ENCODE results near the gene TENM4. TPM values are rescaled to one million over a fixed set of nuclear protein-coding genes. Genes with fewer than 3 reads are reported as not detected.
"Not testable (repeated sequence)": the region's sequence is repeated elsewhere in the genome, so short reads cannot be mapped to it uniquely, and the experiment has no call there.

Gene TENM4
- polyA plus RNA-seq, 5 donors: 3.1 to 6.2 (median 3.7) TPM

DNA sequence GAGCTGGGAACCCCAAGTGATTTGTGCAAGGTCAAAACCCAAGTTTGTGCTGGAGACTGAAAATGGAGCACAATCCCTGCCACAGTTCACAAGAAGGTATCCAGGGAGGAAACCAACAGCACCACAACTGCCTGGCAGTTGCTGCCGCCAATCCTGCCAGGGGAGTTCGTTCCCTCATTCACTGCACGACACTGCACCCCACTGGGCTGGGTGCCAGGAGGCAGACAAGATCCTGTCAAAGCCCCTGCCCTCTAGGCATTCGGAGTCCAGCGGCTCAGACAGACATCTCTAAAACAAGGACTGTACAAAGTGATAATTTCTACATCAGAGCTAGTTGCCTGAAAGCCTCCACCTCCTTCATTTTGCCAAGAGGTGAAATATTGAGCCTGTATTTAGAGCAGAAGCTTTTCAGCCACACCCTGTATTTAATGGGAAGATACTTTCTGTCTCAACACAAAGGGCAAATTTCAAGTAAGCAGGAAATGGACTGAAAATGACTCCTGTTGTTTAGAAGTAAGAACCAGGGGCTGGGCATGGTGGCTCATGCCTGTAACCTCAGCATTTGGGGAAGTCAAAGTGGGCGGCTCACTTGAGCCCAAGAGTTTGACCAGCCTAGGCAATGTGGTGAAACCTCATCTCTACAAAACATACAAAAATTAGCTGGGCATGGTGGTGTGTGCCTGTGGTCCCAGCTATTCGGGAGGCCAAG, 588.8 kb downstream of the TENM4 start:
- no peak for DNase-seq

DNA sequence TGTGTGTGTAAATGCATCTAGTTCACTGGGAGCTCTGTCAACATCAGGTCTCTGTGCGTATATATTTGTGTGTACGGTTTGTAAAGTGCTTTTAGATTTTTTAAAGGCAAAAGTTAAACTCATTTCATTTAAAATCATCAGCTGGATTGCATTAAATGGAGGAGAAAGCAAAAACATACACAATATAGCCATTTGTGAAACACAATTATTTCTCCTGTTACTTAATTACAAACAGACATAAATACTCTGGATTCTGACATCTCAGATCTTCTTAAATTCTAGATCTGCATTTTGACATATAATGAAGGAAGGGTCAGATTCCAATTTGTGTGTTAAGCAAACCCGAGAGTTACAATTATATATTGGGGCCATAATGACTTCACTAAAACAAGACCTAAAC, 590.8 kb downstream of the TENM4 start:
- no peak for DNase-seq

DNA sequence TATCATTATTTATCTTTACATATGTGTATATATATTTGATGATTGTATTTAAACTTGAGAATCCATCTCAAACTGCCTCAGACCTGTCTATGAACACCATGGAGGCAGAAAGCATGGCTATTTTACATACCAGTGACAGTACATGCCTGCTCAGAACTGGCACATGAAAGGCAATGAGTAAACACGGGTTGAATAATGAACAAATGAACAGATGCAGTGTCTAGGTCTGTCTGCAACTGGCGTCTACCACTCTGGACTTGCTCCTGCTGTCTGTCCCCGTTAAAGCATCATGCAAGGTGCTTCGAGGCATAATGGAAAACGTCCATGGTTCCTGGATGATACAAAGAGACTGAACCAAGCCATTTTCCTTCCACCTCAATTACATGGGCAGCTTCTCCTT, 594.6 kb downstream of the TENM4 start:
- DNase-seq: no peak

DNA sequence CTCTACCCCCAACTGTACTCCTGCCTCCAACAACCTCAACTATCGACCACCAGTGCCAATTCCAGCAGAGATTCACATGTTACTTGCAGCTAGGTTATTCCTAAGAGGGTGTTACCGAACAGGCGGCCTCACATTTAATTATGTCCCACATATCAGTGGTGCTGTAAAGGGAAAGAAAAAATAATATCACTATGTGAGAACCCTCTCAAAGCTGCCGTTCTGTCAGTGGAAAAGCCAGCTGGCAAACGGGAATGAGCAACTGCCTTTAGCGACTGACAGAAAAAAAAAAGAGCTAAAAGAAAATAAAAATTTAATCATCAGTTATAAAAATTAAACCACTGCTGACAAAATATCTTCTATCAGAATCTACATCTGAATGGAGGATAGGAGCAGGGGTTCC, 595.3 kb downstream of the TENM4 start:
- DNase-seq: no peak

DNA sequence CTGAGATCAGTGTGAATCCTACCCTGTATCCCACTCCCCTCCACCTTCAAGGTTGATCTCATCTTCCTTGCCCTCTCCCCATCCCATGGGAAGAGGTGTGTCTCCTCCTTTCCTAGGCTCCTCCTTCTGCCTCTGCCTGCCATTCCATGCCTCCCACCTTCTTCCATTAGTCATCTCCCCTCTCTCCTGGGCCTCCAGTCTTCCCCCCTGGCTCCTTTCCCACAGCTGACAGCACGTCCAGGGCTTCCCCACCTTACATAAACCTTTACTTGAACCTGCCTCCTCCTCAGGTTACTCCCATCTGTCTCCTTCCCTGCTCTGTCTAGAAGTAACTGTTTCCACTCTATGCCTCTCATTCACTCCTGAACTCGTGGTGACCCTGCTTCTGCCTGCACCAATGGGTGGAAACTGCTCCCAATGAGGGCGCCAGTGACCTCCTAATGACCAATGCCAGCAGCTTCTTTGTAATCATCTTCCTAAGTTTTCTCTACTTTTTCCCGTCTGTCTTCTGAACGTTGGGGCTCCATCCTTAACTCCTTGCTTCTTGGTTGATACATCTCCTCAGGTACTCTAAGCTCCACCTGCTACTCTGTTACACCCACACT, 599.3 kb downstream of the TENM4 start:
- DNase-seq: no peak

DNA sequence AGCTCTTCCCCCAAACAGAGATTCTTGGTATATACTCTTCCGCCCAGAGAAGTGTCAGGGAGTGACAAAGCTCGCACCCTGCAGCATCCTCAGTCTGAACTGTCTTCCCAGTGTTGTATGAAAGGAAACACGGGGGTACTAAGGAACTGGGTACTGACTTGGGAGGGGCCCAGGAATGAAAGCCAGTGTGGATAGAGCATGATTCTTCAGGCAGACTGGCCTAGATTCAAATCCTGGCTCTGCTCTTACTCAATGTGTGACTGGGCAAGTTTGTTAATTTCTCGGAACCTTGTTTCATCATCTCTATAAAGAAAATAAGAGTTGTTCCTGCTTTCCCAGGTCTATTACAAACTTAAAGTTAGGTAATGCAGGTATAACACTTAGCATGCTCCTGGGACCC, 600.2 kb downstream of the TENM4 start:
- DNase-seq: no peak

DNA sequence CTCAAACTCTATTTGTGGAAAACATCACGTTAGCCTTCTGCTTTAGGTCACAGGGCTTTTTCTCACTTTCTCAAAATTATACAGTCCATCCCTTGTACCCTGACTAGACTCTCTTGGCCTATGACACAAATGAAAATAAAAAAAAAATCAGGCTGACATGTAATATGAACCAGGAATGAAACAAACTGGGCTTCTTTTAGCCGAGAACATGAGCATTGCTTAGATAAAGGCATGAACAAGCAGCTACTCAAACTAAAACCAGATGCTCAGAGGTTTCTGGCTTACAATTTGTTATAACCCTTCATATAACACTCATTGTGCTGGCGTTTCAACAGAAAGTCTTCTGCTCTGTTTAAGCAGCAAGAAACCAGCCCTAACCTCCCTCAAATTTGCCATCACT, 600.6 kb downstream of the TENM4 start:
- DNase-seq: peak; percentile 36 to 53

DNA sequence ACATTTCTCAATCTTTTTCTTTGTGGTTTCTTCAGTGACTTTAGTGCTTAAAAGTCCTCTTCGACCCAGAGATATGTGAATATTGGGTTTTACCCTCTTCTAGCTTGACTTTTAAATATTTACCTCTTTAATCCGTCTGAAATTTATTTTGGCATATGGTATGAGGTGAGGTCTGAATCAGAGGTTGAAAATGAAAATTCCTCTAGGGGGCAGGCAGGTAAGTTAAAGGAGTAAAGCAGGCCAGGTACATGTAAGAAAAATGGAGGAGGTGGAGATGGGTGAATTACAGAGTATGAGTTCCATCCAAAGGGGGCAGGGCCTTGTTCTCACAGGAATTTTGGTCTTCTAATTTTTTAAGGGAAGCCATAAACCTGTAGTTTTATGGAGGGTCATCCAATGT, 602.4 kb downstream of the TENM4 start:
- no peak for DNase-seq

DNA sequence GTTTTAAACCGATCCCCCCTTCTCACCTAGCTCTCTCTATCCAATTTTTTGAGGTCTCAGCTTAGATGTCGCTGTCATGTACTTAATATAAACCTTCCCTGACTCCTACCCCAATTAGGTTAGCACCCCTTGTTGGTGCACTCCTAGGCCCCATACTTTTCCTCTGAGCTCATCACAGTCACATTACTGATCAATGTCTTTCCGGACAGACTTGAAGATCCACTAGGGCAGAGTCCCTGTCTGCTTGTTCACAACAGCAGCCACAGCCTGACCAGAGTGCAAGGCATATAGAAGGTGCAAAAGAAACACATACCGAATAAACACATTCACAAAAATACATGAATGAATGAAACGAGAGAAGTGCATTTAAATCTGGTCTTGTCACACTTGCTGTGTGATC, 605.2 kb downstream of the TENM4 start:
- no peak for DNase-seq

DNA sequence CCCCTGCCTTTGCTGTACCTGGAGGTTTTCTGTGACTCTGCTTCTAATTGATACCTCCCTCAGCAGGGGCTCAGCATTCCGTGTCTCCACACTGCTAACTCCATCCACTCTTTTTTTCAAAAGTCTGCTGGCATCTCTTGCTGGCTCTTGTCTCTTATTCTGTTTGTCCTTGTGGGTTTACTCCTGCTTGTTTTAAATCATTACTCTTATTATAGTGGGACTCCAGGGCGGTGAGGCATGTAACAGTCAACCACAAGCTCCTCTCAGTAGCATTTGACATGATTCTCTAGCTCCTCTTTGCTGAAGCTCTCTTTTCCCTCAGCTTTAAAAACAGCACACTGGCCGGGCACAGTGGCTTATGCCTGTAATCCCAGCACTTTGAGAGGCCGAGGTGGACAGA, 605.9 kb downstream of the TENM4 start:
- DNase-seq: no peak

DNA sequence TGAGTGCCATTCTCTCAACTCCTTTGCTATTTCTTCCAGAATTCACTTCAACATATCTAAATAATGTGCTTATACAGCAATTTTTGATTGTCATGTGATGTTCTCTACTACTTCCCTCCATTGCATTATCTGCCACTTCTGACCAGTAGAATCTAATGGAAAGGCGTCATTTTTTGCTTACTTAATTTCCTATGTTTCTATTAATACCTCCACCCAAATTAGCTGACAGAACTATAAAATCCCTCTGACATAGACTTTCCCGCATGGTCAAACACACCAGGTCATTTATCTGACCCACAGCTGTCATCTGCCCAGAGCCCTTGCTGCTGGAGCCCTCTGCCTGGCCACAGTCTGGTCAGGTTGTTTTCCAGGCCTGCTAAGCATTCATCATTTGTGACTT, 607.6 kb downstream of the TENM4 start:
- DNase-seq: no peak

DNA sequence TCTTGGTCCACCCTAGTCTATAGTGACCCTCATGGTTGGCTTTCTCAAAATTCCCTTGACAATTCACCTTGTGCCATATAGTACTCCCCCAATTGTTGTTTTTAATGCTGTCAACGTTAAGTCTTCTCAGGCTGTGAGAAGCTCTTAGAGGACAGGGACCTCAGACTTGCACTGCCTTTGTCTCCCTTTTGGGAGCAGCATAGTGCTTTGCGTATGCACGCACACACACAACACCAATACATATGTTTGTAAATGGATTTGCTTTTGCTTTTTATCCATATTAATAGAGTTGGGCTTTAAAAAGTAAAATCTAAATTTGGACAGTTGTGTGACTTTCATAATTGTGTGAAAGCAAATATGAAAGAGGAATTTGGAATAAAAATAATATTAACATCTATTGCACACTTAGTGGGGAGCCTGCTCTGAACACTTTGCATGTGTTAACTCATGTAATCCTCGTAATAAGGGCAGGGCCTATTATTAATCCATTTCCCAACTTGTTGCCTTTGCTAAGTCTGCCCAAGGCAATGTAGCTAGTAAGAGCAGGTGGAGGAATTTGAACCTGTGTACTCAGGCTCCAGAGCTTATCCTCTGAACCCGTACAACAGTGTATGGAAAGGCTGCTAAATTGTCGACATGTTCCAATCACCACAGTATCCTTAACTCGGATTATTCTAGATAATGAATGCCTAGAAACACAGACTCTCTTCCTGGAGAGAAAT, 608.4 kb downstream of the TENM4 start:
- DNase-seq: no peak

DNA sequence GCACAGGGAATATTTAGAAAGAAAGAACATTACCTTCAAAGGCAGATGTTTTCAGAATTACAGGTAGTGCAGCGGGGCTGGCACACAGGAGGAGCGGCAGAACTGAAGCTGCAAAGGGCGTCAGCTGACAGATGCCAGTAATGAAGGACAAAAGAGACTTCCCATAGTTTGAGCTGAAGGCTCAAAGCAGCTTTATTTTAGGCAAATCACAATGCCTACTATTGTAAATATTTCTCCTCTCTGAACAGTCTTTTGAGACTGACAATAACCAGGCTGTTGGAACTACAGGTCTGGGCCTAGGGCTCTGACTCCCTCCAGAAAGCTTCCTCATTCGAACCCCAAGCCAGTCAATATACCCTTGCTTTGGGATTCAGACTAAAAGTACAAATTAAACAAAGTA, 609.3 kb downstream of the TENM4 start:
- no peak for DNase-seq

DNA sequence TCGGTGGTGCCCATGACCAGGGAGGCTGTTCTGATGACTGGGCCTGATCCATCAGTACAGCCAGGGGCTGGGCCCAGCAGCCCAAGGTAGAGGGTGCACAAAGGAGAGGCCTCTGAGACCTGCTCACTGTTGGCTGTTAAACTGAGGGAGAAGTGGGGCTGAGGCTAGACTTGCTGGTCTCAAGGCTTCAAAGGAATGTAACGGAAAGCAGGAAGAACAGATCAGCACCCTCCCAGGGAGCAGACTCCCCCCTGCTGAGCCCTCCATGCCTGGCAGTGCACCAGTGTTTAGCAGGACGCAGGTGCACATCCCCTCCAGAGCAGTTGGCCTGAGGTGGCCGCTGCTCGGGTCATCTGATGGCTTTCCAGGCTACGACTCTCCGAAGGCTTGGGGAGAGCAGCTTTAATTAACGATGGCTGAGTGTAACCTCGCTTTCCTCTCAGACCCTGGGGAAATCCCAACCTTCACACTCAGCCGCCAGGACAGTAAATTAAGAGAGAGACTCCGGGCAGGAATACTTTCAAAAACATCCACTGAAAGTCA, 610.5 kb downstream of the TENM4 start:
- no peak for DNase-seq

DNA sequence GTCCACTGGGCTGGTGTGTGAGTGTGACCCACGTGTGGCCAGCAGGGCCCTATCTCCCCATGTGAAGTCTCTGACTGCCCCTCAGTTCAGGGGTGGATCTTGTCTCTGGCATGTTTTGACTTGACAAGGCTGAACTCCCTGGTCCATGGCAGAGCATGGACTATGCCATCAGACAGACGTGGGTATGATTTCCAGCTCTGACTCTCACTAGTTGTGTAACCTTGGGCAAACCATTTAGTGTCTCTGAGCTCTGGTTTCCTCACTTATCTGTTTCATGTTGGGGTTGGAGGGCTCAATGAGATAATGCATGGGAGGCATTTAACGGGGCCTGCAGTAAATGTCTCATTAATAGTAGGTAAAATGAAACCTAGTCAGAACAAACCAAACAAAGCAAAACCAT, 611.7 kb downstream of the TENM4 start:
- no peak for DNase-seq

DNA sequence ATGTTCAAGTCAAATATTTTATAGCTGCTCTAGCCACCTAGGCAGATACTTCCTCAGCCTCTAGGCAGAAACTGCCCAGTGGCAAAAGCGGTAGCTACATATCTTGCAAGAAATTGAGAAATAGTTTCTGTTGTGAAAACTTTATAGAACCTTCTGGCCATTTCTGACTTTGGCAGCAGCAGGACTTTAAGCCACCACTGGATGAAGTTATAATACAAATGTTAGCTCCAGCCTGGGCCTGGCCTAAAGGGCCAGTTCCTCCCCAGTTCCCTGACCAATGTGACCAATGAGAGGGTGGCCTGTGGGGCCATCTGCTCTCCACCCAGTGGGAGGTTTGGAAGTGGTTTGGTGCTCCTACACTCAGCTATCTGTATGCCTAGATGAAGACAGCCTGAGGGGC, 612.2 kb downstream of the TENM4 start:
- DNase-seq: no peak

DNA sequence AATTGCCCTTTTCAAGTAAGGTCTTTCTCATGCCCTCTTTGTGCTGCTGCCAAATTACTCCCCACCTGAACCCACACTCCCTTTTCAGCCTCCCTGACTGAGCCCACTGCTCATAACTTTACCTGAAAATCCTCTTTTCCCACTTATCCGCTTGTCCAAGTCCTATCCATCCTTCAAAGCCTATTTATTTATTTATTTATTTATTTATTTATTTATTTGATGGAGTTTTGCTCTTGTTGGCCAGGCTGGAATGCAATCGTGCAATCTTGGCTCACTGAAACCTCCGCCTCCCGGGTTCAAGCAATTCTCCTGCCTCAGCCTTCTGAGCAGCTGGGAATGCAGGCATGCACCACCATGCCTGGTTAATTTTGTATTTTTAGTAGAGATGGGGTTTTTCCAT, 613.5 kb downstream of the TENM4 start:
- not testable (repeated sequence) for DNase-seq

DNA sequence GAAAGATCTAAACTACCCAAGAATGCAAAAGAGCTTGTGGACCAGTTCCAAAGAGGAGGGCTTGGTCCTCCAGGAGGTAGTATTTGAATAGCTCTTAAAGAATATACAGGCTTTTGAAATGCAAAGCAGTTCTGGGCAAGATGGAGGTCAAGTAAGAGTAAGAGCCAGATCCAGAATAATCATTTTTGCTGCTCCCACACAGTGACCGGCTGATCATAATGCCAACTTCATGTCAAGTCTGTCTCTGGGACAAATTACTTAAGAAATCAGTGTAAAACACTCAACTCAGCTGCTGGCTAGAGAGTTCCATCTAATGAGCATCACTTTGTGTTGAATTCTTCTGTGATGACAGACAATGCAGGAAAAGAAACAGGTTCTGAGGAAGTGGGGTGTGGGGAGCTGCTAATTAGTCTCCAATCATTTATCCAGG, 615.2 kb downstream of the TENM4 start:
- DNase-seq: peak in 1 of 2 donors; percentile 50

DNA sequence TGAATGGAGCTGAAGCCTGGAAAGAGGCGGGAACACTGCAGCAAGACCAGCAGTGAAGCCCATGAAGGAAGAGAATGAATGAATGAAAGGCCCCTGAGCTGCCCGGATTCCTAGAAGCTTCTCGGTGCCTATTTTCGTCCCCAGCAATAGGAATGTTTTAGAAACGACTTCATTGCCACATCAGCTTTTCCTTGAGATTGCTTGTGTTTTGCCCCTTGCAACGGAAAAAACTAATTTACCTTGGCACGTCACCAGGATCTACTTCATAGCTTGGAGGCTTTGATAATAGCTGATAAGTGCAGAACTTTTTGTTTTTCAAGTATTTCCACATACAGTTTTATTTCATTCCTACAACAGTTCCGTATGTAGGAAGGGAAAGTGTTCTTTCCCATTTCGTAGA, 617.2 kb downstream of the TENM4 start:
- DNase-seq: peak; percentile 57 to 65

DNA sequence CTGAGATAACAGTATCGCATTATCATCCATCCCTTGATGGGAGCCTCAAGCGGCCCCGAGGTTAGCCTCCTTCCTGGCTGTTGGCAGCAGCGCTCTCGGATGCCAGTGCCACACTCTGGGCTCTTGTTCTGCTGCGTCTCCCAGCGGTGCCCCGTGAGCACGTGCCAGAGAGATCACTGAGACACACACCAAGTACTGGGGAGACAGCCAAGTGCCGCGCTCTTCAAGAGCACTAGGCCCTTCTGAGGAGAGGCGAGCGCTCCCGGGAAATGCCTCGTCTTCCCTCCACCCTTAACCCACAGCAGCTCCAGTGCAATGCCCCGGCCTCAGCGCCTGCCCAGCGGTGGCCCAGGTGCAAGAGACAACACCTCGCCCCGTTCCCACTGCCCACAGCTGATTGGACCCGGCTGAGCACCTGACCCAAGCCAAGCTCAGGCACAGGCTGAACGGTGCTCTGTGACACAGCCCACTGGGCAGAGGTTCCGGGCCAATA, 617.9 kb downstream of the TENM4 start:
- no peak for DNase-seq

DNA sequence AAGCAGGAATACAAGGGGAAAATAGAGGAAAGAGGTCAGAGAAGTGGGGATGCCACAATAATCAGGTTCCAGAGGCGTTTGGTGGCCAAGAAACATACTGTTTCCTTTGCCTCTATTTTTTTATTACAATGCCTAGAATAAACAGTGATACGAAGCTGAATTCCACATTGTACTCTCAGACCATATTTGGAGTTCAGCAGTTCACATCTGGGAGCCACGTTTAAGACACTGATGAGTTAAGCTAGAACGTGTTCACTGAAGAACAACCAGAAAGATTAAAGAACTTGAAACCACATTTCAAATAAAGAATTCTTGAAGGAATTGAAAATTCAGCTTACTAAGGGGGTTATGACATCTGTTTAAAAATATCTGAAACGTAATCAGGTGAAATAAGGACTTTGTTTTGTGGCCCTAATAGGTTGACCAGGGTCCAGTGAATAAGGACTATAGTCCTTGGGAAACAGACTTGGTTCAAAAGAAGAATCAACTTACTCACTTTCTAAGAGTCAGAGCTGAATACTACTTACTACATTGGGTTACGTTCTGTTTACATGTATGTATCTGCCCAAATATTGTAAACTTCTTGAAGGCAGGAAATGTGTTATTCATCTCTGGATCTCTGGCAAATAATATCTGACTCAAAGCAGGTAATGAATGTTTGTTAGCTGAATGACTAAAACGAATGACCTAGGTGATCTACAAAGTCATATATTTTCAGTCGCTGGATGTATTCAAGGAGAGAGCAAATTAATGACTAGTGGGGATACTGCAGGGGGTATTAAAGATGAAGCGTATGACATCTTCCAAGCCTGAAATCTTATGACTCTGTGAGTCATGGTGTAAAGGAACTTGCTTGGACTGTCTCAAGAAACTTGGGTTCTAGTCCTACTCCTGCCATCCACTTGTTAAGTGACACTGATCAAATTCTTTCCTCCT, 619.2 kb downstream of the TENM4 start:
- no peak for DNase-seq

DNA sequence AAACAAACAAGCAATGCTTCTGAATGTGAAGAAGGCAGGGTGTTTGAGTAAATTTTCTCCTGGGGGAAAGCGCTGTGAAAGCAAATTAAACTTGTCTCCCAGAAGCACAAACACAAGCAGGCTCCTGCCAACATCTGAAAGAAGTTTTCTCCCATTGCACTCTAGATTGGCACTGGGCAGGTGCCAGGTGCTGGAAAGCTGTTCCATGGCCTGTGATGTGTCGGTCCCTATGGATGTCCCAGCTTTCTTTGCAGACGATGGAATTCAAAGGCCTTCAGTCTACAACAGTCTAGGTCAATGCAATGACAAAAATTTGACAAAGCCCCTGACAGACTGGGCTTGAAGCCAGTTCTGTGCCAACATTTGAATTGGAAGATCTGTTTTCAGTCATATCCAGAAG, 620.1 kb downstream of the TENM4 start:
- DNase-seq: no peak

Data from right lung (tissue), 5 donors.